Ovary (tissue), 3 donors: Measurements from ENCODE around the gene POLR2I.

ENCODE experiments used
- CTCF ChIP-seq, 3 donors: fragments of 450-650 bp in 2 of 3; fragments of 200-600 bp in 1 of 3; IDR thresholded peaks; one replicate each; pipeline versions ENCODE4 v1.5.1 to v1.8.0; 2016 to 2022; ENCODE audit warnings: antibody characterized with exemption in 3 of 3, mild to moderate bottlenecking in 1 of 3
- EP300 ChIP-seq: sonication (generic); formaldehyde crosslinking; IDR thresholded peaks from one replicate; pipeline ENCODE4 v1.6.1; 2017; ENCODE audit warnings: antibody characterized with exemption
- POLR2A ChIP-seq: fragments of 450-650 bp; IDR thresholded peaks from one replicate; pipeline ENCODE4 v1.6.1; 2017; ENCODE audit warnings: antibody characterized with exemption, mild to moderate bottlenecking, moderate library complexity
- donor health status: DM: no; HTN: no; CAD: no.

- TF ChIP-seq CTCF (IDR thresholded peaks at IDR 0.05) (no peak), POLR2A (no peak), EP300 (no peak)
These were observed 28.3 kb downstream of the POLR2I start for GRCh38 chr19:36086326-36086725.
